ENCODE data around the gene DMBT1. TPM values are rescaled to one million over a fixed set of nuclear protein-coding genes. Genes with fewer than 3 reads are reported as not detected.

DMBT1 gene
- total RNA-seq, 2 donors from 2014 or later = 33.6 to 165 TPM

GRCh38 chr10:122537545-122537944, 23.0 kb upstream of the DMBT1 start:
- no peak for TF ChIP-seq CTCF (IDR thresholded peaks at IDR 0.05)
- Histone ChIP-seq H3K9ac (ENCODE audit: low read depth in 2 of 2, low read length in 2 of 2) (no peak overlapping the region), H3K27me3 (no peaks in the 10 kb centered on the region), H3K36me3 (no peaks in the 10 kb centered on the region), H3K4me1 (no peaks in the 10 kb centered on the region), H3K4me3 (no peak overlapping the region), H3K9me3 (no peaks in the 10 kb centered on the region), H3K27ac (no peak overlapping the region)
- intact Hi-C loops (cut with DNase I) = no loop called here
- no peak for DNase-seq

GRCh38 chr10:122541541-122542002, 19.0 kb upstream of the DMBT1 start:
- Histone ChIP-seq H3K4me1 (peaks cover 5% of the 10 kb centered on the region), H3K27me3 (no peaks in the 10 kb centered on the region), H3K27ac (peak overlapping the region; percentile 75), H3K36me3 (no peaks in the 10 kb centered on the region), H3K4me3 (no peak overlapping the region), H3K9ac (ENCODE audit: low read depth in 2 of 2, low read length in 2 of 2) (no peak overlapping the region), H3K9me3 (no peaks in the 10 kb centered on the region)
- TF ChIP-seq CTCF (IDR thresholded peaks at IDR 0.05) = no peak
- DNase-seq = no peak
- intact Hi-C loops (cut with DNase I) = no loop called here

- DNase-seq = peak; percentile 79
- Histone ChIP-seq H3K4me1 (peaks cover 5% of the 10 kb centered on the region), H3K9me3 (no peaks in the 10 kb centered on the region), H3K27ac (peak overlapping the region; percentile 75), H3K27me3 (no peaks in the 10 kb centered on the region), H3K4me3 (no peak overlapping the region), H3K36me3 (no peaks in the 10 kb centered on the region), H3K9ac (ENCODE audit: low read depth in 2 of 2, low read length in 2 of 2) (no peak overlapping the region)
- TF ChIP-seq CTCF (IDR thresholded peaks at IDR 0.05) = no peak
- intact Hi-C loops (cut with DNase I) = no loop called here
Measured at GRCh38 chr10:122543676-122544445, 16.7 kb upstream of the DMBT1 start.

GRCh38 chr10:122544493-122544892, 16.1 kb upstream of the DMBT1 start:
- Histone ChIP-seq H3K4me3 (no peak overlapping the region), H3K9me3 (no peaks in the 10 kb centered on the region), H3K9ac (ENCODE audit: low read depth in 2 of 2, low read length in 2 of 2) (no peak overlapping the region), H3K27me3 (no peaks in the 10 kb centered on the region), H3K27ac (peak overlapping the region; percentile 75), H3K36me3 (no peaks in the 10 kb centered on the region), H3K4me1 (peaks cover 5% of the 10 kb centered on the region)
- intact Hi-C loops (cut with DNase I) = no loop called here
- no peak for TF ChIP-seq CTCF (IDR thresholded peaks at IDR 0.05)
- no peak for DNase-seq

GRCh38 chr10:122546242-122546641, 14.3 kb upstream of the DMBT1 start:
- H3K36me3 ChIP-seq = no peaks in the 10 kb centered on the region
- intact Hi-C loops (cut with DNase I) = no loop called here
- peaks cover 5% of the 10 kb centered on the region for H3K4me1 ChIP-seq
- H3K27me3 ChIP-seq = no peaks in the 10 kb centered on the region
- H3K4me3 ChIP-seq = no peak overlapping the region
- no peak overlapping the region for H3K27ac ChIP-seq
- no peak for TF ChIP-seq CTCF (IDR thresholded peaks at IDR 0.05)
- no peak overlapping the region for H3K9ac ChIP-seq (ENCODE audit: low read depth in 2 of 2, low read length in 2 of 2)
- no peaks in the 10 kb centered on the region for H3K9me3 ChIP-seq
- no peak for DNase-seq
